ENCODE measurements around the gene CEP112. TPM values are rescaled to one million over a fixed set of nuclear protein-coding genes. Genes with fewer than 3 reads are reported as not detected.

Gene CEP112
- total RNA-seq, 2 donors from 2014 or later, result 5.9 to 6.2 TPM

- H3K36me3 ChIP-seq, result no peaks in the 10 kb centered on the region
- no peak for TF ChIP-seq CTCF (IDR thresholded peaks at IDR 0.05)
These were observed 390.4 kb downstream of the CEP112 start for GRCh38 chr17:65801513-65801912.

GRCh38 chr17:65800655-65801054 lies 391.3 kb downstream of the CEP112 start:
- Histone ChIP-seq H3K36me3 (no peaks in the 10 kb centered on the region), H3K9ac (ENCODE audit: low read depth in 2 of 2, low read length in 2 of 2) (no peak overlapping the region), H3K4me1 (no peaks in the 10 kb centered on the region), H3K27ac (no peak overlapping the region), H3K27me3 (no peaks in the 10 kb centered on the region), H3K9me3 (no peaks in the 10 kb centered on the region), H3K4me3 (no peak overlapping the region)
- no peak for DNase-seq
- intact Hi-C loops (cut with DNase I), result no loop called here
- no peak for TF ChIP-seq CTCF (IDR thresholded peaks at IDR 0.05)

More at GRCh38 chr17:65801513-65801912, 390.4 kb downstream of the CEP112 start:
- Histone ChIP-seq H3K9me3 (no peaks in the 10 kb centered on the region), H3K27me3 (no peaks in the 10 kb centered on the region), H3K4me3 (no peak overlapping the region), H3K4me1 (no peaks in the 10 kb centered on the region), H3K27ac (no peak overlapping the region), H3K9ac (ENCODE audit: low read depth in 2 of 2, low read length in 2 of 2) (no peak overlapping the region)
- no peak for DNase-seq
- intact Hi-C loops (cut with DNase I), result no loop called here

- no peak for TF ChIP-seq CTCF (IDR thresholded peaks at IDR 0.05)
- intact Hi-C loops (cut with DNase I), result no loop called here
These were observed 392.1 kb downstream of the CEP112 start for GRCh38 chr17:65799869-65800268.

GRCh38 chr17:65799454-65799853 lies 392.5 kb downstream of the CEP112 start:
- no peak for DNase-seq
- Histone ChIP-seq H3K9me3 (no peaks in the 10 kb centered on the region), H3K4me3 (no peak overlapping the region), H3K36me3 (no peaks in the 10 kb centered on the region), H3K27me3 (no peaks in the 10 kb centered on the region), H3K9ac (ENCODE audit: low read depth in 2 of 2, low read length in 2 of 2) (no peak overlapping the region), H3K27ac (no peak overlapping the region), H3K4me1 (no peaks in the 10 kb centered on the region)
- intact Hi-C loops (cut with DNase I), result no loop called here
- TF ChIP-seq CTCF (IDR thresholded peaks at IDR 0.05), result no peak

More at GRCh38 chr17:65799869-65800268, 392.1 kb downstream of the CEP112 start:
- no peaks in the 10 kb centered on the region for H3K9me3 ChIP-seq
- no peaks in the 10 kb centered on the region for H3K4me1 ChIP-seq
- H3K4me3 ChIP-seq, result no peak overlapping the region
- H3K27me3 ChIP-seq, result no peaks in the 10 kb centered on the region
- no peak overlapping the region for H3K27ac ChIP-seq
- H3K36me3 ChIP-seq, result no peaks in the 10 kb centered on the region
- no peak overlapping the region for H3K9ac ChIP-seq (ENCODE audit: low read depth in 2 of 2, low read length in 2 of 2)
- DNase-seq, result no peak

GRCh38 chr17:65797809-65798208 lies 394.1 kb downstream of the CEP112 start:
- Histone ChIP-seq H3K36me3 (no peaks in the 10 kb centered on the region), H3K4me3 (no peak overlapping the region), H3K27ac (no peak overlapping the region), H3K9me3 (no peaks in the 10 kb centered on the region), H3K27me3 (no peaks in the 10 kb centered on the region), H3K4me1 (no peaks in the 10 kb centered on the region), H3K9ac (ENCODE audit: low read depth in 2 of 2, low read length in 2 of 2) (no peak overlapping the region)
- DNase-seq, result no peak
- peak; percentile 35 for TF ChIP-seq CTCF (IDR thresholded peaks at IDR 0.05)
- intact Hi-C loops (cut with DNase I), result no loop called here

GRCh38 chr17:65797101-65797500 lies 394.8 kb downstream of the CEP112 start:
- Histone ChIP-seq H3K9ac (ENCODE audit: low read depth in 2 of 2, low read length in 2 of 2) (no peak overlapping the region), H3K4me1 (no peaks in the 10 kb centered on the region), H3K4me3 (no peak overlapping the region), H3K9me3 (no peaks in the 10 kb centered on the region), H3K36me3 (no peaks in the 10 kb centered on the region), H3K27ac (no peak overlapping the region), H3K27me3 (no peaks in the 10 kb centered on the region)
- intact Hi-C loops (cut with DNase I), result no loop called here
- DNase-seq, result no peak
- no peak for TF ChIP-seq CTCF (IDR thresholded peaks at IDR 0.05)
